Activated CD8-positive, alpha-beta memory T cell treated with anti-CD3 and anti-CD28 coated beads for 24 hours (primary cell): ENCODE results near the gene ALG10B.
"Not testable (repeated sequence)": the region's sequence is repeated elsewhere in the genome, so short reads cannot be mapped to it uniquely, and the experiment has no call there.

Experiments
- DNase-seq: peaks from one replicate; pipeline ENCODE4 v3.0.0-alpha.2; 2020

The ALG10B gene, protein sequence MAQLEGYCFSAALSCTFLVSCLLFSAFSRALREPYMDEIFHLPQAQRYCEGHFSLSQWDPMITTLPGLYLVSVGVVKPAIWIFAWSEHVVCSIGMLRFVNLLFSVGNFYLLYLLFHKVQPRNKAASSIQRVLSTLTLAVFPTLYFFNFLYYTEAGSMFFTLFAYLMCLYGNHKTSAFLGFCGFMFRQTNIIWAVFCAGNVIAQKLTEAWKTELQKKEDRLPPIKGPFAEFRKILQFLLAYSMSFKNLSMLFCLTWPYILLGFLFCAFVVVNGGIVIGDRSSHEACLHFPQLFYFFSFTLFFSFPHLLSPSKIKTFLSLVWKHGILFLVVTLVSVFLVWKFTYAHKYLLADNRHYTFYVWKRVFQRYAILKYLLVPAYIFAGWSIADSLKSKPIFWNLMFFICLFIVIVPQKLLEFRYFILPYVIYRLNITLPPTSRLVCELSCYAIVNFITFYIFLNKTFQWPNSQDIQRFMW

GRCh38 chr12:38316391-38317129, at the start of gene ALG10B:
Gene ALG10B (plus strand): TSS chr12:38316774. CDS start chr12:38316894, 120 bp downstream.
- peak; percentile 96 for DNase-seq

DNA sequence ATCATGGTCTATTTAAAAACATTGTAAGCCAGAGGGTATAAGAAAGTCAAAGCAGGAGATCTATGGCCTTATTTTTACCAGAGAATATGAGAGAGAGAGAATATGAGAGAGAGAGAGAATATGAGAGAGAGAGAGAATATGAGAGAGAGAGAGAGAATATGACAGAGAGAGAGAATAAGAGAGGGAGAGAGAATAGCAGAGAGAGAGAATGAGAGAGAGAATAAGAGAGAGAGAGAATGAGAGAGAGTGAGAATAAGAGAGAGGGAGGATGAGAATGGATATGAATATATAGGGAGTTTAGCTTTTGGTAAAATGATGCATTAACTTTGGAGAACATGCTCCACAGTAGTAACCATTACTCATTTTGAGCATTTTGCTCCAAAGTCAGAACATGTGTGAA, 48.0 kb upstream of the ALG10B start:
- no peak for DNase-seq

DNA sequence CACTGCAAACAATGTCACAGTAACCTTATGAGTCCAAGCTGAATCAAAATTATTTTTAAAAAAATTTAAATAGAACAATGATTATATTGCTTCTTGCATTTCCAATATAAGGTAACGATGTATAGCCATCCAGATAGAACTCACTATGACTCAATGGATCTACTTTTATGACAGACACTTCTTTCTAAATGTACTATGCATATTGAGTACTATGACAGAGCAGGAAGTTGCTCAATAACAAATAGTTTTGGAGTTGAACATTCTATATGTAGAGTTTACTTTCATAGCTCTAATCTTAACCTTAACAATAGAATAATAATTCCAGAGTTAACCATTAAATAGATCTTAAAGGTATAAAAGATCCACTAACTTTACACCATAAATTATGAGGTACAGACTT, 46.7 kb upstream of the ALG10B start:
- no peak for DNase-seq

DNA sequence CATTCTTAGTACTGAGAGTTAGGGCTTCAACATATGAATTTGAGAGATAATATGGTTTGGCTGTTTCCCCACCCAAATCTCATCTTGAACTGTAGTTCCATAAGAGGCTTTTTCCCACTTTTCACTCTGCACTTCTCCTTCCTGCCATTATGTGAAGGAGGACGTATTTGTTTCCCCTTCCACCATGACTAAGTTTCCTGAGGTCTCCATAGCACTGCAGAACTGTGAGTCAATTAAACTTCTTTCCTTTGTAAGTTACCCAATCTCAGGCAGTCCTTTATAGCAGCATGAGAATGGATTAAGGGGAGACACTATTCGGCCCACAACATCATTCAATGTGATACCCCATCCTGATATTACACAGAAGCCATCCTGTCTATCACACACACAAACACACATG, 36.8 kb upstream of the ALG10B start:
- no peak for DNase-seq

DNA sequence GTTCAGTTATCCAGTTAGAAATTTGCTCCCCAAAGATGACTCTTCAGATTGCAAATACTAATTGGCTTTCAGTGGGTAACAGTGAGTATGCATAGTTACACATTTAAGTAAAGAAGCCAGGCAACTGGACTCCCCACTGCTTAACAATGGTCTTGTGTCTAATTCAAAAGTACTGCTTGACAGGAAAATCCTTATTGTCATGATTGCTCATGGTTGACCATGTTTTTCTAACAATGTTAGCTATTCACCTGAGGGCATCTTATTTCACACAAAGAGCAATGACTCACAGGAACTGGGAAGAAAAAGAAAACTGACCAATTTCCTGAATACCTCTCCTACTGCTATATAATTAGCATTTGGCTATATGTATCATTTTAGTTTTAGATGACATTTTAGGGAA, 33.7 kb upstream of the ALG10B start:
- no peak for DNase-seq

- no peak for DNase-seq
These were observed 27.2 kb upstream of the ALG10B start for GRCh38 chr12:38289396-38289795.

DNA sequence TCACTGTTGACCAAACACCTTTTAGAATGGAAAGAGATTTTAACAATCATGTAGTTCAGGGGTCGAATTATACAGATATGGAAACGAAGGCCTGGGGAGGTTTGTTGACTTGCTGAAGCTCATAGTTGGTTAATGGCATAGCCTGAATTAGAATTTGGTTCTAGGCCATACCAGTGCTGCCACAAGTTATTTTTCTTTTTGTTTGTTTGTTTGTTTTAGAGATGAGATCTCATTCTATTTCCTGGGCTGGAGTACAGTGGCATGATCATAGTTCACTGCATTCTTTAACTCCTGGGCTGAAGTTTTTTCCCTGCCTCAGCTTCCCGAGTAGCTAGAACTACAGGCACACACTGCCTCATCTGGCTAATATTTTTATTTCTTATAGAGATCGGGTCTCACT, 25.4 kb upstream of the ALG10B start:
- no peak for DNase-seq

DNA sequence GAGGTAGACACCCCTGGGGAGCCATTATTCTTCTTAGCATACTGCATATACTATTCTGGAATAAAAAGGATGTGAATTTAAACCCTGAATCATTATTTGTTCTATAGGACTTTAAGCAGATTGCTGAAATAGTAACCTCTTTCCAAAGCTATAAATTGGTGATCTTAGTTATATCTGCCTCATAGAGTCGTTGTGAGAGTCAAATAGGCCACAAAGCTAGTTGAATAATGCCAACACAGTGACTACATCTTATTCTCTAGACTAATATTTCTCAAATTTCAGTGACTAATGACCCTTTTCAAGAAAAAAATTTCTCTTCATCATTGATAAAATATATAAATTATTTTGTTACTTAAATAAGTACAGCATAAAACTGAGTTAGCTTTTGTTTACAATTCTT, 13.6 kb upstream of the ALG10B start:
- DNase-seq: not testable (repeated sequence)

GRCh38 chr12:38321966-38322365, 5.4 kb downstream of the ALG10B start:
- not testable (repeated sequence) for DNase-seq

DNA sequence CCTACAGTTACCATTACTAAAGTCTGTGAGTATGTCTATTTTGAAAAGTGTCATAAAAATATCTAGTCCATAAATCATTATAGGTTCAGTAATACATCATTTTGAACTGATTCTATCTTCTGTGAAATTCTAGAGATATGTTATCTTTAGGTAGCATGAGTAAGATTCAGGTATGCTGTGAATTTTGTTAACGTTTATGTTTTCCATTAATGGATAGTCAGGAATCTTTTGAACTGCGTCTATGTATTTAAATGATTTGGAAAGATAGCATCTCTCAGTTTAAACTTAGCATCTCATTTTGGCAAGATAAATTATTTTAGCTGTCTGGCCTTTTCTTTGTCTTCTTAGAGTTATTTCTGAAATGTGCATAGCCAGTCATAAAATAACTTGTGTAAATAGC, 8.3 kb downstream of the ALG10B start:
- no peak for DNase-seq

DNA sequence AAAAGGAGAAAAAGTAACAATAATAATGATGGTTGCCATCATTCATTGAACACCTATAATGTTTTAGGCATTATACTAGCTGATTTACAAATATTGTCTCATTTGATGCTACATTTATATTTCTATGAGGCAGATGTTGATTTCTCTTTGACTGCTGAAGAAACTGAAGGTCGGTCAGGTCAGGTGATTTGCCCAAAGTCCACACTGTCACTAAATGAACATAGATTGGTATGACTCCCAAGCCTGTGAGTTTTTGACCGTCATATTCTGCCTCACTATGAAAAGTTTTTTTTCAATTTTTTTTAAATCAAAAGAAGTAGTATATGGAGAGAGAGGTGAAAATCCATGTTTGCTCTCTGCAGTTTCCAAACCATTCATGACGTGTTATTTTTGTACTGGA, 10.8 kb downstream of the ALG10B start:
- no peak for DNase-seq

GRCh38 chr12:38328306-38328895, 11.8 kb downstream of the ALG10B start:
- DNase-seq: no peak

DNA sequence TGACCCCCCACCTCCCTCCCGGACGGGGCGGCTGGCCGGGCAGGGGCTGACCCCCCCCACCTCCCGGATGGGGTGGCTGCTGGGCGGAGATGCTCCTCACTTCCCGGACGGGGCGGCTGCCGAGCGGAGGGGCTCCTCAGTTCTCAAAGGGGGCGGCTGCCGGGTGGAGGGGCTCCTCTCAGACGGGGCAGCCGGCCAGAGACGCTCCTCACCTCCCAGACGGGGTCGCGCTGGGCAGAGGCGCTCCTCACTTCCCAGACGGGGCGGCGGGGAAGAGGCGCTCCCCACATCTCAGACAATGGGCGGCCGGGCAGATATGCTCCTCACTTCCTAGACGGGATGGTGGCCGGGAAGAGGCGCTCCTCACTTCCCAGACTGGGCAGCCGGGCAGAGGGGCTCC, 13.8 kb downstream of the ALG10B start:
- DNase-seq: not testable (repeated sequence)

DNA sequence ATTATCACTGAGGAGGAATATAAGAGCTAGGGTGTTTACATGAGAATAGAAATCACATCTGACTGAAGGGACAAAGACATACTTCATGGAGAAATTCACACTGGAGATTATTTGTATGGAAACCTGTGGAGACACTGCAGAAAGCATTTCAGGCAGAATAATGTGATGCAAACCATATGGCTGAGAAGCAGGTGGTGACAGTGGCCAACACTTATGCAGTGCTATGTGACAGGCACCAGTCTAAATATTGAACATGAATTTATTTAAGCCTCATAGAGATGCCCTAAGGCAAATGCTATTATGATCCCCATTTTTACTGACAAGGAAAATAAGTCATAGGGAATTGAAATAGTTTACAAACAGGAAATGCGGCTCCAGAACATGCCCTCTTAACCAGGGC, 16.2 kb downstream of the ALG10B start:
- DNase-seq: no peak

GRCh38 chr12:38342444-38342843, 25.9 kb downstream of the ALG10B start:
- DNase-seq: no peak

GRCh38 chr12:38343256-38343655, 26.7 kb downstream of the ALG10B start:
- DNase-seq: not testable (repeated sequence)

GRCh38 chr12:38343916-38344315, 27.3 kb downstream of the ALG10B start:
- DNase-seq: not testable (repeated sequence)

DNA sequence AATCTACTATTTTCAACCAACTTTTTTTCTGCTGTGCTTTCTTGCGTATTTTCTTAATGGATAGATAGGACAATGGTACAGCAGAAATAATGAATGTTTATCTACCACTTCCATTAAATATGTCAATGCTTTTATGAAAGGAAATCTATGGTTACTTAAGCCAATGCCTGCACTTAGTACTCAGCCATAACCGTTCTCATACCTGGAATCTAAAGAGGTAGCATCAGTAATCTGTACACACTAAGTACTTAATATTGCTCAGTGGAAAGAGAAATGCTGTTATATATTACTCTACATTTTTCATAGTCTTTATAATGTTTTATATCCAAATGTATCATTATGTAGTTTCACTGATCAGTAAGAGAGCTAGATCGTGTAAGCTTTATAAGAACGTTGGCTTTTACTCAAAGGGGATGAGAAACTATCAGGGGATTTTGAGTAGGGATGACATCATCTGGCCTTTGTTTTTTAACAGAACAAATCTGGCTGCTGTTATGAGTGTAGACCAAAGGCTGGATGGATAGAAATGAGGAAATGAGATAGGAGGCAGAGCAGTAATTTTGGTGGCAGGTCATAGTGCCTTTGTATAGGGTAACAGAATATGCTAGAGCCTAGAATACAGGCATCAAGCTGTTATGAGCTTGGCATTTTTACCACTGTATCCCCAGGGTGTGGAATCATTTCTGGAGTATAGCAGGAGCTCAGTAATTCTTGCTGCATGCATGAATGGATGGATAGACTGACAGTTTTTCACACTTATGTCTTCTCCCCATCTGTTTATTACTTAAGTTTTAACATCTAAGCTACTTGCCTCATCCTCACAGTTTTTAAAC, 34.0 kb downstream of the ALG10B start:
- DNase-seq: no peak

DNA sequence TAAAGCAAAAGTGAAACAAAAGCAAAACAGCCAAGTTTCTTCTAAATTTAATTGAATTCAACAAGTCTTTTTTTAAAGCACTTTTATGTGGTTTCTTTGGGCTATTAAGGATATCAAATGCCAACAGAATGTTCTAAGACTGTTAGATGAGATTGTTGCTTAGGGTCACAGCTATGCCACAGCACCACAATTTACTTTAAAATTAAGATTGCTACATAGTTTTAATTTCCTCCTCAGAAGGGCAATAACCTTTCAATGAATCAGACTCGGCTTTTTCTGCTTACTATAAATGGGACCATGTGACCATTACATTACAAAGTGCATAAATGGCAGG, 34.6 kb downstream of the ALG10B start:
- DNase-seq: not testable (repeated sequence)

- no peak for DNase-seq
These were observed 50.9 kb downstream of the ALG10B start for GRCh38 chr12:38367506-38367905.

DNA sequence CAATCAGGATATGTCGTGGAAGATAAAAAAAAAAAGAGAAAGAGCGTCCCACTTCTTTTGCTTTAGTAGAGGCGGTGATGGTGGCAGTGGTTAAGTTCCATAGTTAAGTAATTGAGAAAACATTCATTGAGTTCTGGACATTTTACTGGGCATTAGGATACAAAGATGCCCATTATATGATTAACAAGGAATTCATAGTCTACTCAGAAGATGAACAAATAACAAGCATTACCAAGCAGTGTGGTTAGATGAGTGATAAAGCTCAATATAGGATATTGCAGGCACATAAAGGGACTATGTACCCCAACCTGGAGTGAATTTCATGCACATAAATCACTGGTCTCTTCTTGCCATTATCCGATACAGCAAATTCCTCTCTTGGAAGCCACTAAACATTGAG, 53.7 kb downstream of the ALG10B start:
- no peak for DNase-seq

- DNase-seq: no peak
These were observed 57.2 kb downstream of the ALG10B start for GRCh38 chr12:38373784-38374183.

GRCh38 chr12:38374751-38375150, 58.2 kb downstream of the ALG10B start:
- DNase-seq: no peak
